Inflammatory macrophage treated with lipopolysaccharide for 4 hours (primary cell): Measurements from ENCODE around the gene VWF.

Experiments
- DNase-seq: peaks from one replicate; pipeline ENCODE4 v3.0.0-alpha.2; 2020

VWF gene

DNA sequence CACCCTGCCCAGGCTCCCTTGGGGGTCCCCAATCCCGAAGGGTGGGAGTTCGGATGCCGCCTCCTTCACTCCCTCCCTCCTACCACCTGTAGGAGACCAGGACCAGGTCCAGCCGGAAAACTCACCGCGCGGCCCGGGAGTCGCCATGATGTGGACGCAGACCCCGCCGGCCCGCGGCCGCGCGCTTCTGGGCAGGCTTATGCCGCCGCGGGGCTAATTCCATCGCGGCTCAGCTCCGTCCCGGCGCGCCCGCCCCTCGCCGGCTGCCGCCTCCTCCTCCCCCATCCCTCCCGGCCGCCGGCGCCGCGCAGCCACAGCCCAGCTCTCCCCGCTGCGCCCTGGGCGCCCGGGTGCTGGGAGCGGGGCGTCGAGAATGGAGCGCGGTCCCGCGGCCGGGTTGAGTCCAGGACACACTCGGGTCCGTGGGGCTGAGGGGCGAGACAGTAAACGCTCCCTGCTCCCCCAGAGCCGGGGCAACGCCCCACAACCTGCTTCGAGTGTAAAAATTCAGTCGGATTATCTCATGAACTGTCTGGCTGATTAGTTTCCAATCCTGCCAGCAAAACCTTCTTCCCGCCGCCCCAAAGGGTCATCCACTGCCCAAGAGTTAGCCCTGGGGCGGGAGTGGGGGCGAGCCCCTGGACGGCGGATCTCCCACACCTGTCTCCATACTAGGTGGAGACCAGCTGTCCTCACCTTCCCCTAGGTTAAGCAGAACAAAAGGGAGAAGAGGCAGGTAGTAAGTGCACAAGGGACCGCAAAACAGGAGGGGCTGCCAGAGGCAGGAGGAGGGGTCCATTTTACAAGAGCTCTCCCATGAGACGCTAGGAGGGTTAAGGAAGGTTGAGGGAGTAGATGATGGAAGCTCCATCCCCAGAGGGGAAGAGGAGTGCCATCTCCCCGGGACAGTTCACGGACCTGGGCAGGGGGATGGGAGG is 179.1 kb downstream of the VWF start, which contains the start of gene ANO2:
TSS of gene ANO2 (minus strand) at position 189 of the 938 bp plus-strand sequence. CDS start at position 147, 42 bp downstream.
- no peak for DNase-seq

DNA sequence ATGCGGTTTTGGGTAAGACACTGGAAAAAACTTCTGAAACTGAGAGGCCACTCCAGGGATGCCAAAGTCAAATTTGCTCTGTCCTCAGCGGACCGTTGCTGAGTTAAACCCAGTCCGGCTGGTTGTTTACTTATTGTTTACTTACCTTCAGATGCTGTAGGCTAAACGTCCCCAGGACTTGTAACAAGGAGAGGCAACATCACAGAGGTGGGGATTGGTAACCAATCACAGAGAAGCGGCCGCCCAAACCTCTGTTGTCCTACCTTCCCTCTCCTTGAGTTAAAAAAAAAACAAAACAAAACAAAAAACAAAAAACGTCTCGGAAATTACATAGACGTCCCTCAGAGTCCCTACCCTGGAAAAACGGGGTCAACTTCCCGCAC is 179.8 kb downstream of the VWF start:
- no peak for DNase-seq

DNA sequence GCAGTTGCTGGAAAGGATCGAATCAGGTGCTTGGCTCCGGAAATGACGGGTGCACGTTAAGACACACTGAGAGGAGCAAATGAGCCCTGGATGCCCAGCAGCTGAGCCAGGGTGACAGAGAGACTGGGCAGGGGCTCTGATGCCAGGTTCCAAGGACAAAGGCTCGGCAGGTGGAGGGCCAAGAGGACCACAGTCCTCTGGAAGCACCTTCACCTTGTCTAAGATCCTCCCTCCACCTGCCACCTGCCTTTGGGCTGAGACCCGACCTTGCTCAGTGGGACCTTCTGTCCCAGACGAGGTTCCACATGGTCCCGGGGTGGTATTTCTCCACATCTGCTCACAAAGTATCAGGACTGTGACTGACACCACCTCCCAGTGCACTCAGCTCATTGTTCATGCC is 180.4 kb downstream of the VWF start:
- DNase-seq, result no peak

DNA sequence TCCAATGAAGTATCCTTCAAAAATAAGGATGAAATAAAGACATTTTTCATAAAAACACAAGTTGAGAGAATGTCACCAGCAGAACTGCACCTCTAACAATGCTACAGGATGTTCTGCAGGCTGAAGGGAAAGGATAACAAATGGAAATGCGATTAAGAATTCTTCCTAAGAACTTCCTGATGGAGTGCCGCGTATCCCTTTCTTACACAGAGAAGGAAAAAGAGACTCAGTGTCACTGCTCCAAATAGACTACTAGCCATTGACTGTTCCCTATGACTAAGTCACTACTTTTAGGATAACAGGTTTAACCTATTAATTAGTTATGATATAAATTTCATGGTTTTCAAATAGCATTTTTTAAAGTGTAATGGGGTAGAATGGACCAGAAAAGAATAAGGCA is 182.6 kb downstream of the VWF start:
- no peak for DNase-seq

DNA sequence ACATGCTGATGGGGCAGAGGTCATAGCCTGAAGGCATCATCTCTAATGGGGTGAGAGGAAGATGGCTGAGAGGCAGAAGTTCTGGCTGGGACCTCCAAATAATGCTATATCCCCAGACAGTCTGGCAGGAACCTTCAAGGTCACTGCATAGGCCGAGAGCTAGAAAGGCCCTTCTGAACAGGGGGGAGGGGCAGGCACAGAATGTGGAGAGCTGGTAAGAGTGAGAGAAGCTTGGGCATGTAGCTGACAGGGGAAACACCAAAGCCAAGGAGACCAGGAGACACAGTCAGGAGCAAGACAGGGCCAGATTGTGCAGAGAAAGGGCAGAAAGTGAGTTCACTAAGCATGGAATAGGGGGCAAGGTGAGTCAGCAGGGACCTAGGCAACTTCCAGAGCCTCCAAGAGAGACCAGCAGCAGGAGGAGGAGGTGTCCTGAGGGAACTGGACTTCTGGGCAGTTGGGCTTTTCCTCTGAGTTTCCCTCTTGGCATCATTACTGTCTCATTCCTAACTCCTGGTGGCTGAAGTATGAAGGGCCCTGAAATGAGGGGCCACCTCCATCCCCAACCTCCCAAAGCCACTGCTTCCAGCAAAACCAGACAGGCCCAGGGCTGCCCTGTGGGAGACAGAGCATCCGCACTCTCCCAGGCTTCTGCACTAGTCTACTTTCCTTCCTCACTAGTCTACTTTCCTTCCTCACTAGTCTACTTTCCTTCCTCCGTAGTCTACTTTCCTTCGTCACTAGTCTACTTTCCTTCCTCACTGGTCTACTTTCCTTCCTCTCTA is 196.5 kb downstream of the VWF start:
- no peak for DNase-seq

DNA sequence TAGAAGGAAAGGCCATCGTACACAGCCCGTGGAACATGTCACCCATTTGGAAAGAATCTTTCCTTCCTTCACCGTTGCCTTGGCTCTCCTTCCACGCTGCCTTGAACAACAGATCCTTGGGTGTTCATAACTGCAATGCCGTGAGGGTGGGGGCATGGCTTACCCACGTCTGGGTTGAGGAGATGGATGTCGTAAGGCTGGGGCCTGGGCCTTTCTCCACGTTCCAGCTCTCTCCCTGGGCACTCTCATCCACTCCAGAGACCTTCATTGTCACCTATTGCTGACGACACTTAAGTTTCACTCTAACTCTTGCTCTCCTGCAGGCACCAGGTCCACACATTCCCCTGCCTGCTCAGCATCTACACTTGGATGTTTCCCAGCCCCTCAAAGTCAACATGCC is 198.8 kb downstream of the VWF start:
- DNase-seq, result no peak

DNA sequence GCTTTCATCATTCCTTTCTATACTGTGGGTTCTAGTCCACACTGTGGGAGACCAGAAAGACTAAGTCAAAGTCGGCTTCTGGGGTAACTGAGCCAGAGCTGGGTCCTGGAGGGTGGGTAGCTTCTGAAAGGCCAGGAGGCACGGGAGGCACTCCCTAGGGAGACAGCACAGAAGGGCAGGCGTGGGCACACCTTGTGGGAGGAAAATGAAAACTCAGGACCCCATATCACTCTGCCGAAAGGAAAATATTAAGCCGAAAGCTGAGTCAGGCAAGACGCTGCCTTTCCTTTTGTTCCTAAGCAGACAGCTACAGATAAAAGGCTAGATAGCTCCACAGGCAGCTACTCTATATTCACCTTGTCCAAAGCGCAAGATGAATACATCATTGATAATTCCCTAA is 200.1 kb downstream of the VWF start:
- no peak for DNase-seq

DNA sequence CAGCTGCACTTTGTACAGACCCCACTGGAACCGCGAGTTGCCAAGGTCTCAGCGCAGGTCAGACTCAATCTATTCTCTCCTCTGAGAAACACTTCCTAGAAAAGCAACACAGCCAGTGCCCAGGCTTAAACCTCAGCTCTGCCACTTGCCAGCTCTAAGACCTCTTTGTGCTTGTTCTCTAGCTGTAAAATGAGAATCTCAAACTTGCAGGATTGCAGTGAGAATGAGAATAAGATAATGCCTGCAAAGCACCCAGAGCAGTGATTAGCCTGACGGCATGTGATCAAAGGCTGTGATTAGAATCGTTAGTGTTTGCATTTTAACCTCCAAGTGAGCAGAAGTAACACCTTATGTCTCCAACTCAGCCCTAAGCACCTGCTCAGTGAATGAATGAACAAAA is 200.7 kb downstream of the VWF start:
- DNase-seq, result no peak

DNA sequence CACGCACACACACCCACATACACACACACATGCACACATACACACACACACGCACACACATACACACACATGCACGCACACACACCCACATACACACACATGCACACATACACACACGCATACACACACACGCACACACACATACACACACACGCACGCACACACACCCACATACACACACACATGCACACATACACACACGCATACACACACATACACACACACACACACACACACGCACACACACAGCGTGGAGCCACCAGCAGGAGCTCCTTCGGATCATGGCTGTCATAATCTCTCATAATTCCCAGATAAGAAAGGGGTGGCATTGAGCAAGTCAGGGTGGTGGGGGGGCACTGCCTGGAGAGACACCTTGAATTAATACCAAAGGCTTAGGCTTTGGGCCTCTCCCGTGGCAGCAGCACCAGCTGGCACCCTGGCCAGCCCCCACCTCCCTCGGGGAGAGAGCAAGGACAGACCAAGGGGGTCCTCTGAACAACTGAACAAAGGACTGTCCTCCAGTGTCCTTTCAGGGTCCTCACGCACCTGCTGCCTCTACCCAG is 201.3 kb downstream of the VWF start:
- DNase-seq, result no peak

DNA sequence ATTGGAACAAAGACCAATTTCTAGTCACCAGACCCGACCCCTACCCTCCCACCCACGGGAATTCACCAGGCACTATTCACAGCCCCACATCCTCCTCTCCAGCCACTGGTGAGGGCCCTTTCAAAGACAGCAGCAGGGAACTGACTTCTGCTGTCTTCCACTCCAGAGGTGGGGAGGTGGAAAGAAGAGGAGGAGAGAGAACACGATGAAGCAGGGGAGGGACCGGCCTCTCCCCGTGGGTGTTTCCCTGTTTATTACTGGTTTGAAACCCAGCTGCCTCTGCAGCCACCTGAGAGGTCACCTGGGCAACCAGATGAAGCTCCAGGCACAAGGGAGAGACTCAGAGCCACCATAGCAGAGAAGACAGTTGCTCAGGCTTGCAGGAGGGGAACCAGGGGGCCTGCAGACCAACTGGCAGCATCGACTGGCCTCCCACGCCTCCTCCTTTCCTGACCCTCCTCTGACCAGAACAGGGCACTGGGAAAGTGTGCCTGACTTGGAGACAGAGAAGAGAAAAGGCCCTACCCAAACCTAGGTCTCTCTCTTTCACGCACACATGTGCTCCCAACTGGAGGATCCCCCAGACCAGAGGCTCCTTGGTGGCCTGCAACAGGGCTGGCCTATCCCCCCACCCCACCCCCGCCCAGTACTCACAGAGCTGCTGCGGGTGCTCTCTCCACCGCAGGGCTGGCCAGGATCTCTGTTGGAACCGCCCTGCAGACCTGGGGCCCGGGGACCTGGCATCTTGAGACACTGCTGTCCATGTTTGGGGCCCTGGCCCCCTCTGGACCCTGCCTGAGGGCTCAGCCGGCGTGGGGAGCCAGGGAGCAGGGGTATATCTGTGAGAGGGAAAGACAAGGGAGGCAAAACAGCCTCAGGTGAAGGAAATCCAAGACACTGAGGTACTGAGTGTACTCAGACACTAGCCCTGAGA is 202.2 kb downstream of the VWF start:
- no peak for DNase-seq

DNA sequence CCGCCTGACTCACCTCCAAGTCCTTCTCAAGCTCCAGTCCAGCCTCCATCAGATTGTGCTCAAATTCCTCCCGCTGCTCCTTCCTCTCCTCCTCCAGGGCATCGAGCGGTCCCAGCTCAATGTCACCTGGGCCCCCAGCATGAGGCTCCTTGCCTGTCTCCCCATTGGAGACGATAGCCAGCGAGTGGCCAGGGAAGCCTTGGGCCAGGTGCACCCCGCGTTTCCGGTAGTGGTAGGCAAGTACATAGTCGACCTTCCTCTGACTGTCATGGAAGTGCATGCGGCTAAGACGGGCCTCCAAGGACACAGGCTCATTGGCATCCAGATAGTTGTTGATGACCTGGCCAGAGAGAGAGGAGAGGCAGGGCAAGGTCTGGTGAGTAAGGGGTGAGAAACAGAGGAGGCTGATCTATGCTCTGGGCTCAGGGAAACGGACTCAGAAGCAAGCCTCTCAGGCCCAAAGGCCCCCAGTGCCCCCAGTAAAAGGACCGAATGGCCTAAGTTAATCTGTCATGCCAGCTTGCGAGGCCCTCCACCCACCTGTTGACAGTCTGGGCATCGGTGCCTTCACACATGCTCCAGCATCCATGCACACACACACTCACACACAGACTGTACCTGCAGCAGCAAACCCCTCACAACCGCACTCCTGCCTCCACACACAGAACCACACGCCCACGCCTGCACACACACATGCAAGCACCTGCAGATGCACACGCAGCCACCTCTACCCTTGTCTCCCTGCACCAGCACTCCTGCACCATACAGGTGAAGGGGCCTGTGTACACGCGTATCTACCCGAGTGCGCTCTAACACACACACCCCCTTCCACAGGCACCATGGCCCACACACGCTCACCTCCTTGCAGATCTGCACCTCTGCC is 203.2 kb downstream of the VWF start:
- no peak for DNase-seq

DNA sequence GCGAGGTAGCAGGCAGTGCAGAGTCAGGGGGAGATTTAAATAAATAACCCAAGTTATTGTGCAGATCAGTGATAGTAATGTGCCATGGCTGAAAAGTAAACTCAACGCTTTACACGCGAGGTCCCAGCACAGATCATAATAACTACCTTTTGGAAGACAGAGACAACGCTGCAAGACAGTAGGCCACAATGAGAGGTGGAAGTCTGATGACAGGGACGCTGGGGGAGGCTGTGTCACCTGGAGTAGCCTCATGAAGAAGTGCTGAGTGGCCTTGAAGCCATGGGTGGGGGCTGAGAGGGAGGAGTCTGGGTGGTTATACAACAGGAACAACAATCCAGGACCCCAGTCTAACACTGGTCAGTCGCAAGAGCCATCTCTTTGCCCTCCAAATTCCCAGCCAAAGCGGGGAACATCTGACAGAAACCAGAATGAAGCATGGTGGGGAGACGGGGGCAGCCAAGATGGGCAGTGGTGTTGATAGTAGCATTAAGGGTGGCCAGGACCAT is 207.6 kb downstream of the VWF start:
- no peak for DNase-seq

DNA sequence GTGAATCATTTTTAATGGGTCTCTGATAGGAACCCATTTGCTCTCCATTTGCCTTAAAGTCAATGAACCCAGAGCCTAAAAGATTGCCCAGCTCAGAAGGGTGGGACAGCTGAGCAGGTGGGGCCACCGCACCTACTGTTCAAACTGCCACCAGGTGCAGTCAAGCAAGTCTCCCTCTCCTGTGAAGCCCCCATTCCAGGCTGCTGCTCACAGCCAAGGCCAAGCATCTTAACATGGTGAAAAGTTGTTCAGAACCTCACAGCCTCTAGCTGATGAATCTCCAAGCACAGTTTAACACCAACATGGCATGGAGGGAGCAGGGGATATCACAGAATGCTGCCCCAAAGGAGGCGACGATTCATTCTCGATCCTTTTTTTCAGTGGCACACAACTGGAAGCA is 209.0 kb downstream of the VWF start:
- DNase-seq, result no peak

DNA sequence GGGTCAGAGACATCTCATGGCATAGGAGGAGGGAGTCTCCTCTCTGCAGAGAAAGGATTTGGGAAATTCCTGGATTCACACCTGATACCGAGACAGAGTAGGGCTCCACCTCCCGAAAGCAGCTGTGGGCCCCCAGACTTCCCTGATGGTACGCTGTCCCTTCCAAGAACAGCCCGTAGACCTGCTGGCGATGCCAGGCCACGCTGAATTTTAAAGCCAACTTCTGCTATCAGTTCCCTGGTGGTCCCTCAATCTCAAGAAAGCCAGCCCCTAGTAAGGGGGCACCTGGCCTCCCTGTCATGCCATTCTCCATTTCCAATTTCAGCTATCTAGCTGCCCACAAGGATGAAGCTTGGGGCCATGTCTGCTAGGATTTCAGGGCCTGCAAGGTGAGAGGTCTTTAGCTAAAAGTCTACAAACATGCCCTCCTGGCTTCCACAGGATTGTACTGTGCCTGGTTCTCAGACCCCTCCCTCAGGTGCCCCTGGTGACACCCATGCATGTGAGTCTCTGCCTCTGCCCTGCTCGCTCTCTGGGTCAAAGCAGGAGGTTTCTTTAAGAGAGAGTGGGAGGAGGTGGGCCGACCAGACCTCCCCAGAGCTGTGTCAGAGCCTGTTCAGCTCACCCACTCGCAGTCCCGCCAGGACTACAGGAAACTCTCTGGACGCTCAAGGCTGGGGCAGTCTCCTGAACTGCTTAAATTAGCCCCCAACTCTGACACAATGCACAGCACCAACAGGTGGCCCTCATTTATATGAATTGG is 209.9 kb downstream of the VWF start:
- no peak for DNase-seq

DNA sequence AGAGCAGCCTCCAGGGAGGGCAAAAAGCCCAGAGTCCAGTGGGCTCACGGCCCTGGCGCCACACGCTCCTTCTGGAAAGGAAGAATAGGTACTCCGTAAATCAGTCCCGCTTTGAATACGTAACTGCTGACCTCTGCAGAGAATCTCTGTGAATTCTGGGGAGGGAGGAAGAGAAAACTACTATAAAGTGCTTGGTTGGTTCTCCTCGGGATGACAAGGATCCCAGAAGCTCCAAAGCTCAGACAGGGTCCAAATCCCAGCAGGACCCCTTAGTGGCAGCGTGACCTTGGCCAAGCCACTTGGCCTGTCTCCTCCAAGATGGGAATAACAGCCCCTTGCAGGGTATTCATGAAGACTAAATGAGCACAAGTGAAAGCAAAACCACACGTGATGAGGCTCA is 211.1 kb downstream of the VWF start:
- DNase-seq, result no peak

DNA sequence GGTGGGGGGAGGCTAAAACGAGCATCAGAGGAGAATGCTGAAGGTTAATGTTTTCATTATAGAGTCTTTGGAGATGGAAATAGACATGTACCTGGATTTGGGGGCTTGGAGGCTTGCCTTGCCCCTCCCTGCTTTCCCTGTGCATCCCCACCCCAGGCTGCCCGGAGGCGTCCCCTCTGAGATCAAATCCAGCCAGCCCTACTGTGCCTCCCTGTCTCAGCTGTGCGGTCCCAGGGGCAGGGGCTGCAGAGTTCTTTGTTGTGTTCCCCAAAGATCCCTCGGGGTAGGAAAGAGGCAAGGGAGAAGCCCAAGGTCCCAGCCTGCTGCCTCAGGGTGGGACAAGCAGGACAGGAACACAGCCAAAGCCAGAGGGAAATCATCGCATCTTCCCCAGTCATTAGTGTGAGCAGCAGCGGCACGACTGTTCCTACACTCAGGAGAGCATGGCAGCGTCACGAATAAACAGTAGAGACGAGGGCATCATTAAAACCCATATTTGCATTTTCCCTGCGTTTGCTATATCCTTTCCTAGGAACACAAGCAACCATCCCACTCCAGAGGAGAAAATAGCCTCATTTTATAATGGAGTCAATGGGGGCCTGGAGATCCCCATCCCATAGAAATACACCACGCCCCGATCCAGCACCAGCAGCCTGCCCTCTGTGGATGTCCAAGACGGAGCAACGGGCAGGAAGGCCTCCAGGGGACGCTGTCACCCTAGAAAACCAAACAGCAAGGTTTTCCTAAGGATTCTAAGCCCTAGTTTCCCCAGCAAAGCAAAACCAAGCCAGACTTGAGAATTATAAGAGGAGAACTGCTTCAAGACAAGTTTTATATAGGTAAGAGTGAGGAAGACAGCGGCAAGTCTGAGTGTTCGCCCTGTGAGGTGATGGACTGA is 211.8 kb downstream of the VWF start:
- DNase-seq, result no peak

DNA sequence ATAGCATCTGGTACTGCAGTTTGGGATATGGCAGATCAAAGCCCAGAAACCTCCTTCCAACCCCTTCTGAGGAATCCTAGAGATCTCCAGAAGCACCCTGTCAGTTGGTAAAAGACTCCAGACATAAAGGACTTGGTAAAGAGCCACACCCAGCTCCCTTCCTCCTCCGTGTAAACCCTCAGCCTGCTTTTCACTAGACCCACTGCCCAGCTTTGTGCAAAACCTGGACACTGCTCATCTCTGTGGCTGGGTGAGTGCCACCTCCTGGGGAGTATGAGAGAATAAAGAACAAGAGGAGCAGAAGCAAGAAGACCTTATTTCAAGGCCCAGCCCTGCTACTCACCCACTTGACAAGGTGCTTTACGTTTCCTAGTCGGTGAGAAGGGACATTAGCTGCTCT is 212.5 kb downstream of the VWF start:
- no peak for DNase-seq

DNA sequence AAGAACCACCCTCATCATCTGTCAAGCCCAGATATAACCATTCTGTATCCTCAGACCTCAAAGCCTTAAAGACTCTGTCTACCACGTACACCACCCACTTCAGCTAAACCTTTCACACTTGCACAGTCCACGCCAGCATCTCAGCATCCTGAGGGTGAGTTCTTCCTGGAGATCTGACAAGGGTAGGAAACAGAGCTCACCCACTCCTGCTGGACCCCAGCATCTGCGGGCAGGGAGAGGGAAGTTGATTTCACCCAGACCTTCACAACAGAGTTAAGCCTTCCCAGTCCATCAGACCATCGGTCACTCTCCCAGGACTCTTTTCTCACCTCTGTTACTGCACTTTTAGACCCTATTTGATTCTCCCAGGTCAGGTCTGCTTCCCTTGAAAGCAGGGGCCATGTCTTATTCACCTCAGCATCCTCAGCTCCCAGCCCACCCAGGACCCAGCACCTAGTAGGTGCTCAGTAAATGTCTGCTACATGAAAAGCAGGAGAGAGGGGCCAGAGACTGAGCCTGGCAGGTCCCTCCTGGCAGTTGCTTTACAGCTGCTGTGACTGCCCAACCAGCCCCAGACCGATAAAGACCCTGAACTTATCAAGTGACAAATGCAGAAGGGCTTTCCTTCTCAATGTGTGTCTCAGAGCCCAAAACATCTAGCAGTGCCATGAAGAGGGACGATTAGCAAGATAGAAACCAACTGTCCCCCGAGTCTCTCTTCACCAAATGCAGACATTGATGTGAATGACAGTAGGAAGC is 213.5 kb downstream of the VWF start:
- DNase-seq, result no peak

DNA sequence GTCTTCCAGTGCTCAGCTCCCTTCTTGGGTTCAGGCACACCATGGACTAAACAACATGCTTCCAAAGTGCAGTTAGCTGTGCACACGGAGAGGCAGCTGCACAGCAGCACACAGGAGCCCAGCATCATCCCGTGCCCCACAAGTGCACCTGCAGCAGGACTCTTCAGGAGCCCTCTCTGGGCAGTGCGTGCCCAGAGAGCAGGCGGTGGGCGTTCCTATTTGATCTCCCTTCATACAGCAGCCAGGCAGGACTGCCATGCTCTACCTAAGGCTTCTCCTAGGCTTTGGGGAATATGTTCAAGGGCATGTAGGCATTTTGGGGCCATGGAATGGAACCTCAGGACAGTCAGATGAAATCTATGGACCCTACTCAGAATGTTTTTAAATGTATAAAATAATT is 214.9 kb downstream of the VWF start:
- DNase-seq, result no peak
